Keratinocyte (primary cell): ENCODE results near the gene RHOXF1.

ENCODE experiments used
- EZH2 ChIP-seq: IDR thresholded peaks from one replicate; pipeline ENCODE4 v1.6.1; 2012; ENCODE audit warnings: inconsistent platforms, mild to moderate bottlenecking, low read length, moderate library complexity
- TF ChIP-seq, protein P1 (sequence below), 3 experiments: IDR thresholded peaks in 1 of 3; conservative IDR thresholded peaks in 1 of 3; optimal IDR thresholded peaks in 1 of 3; 2 replicates in 2 of 3; 3 replicates in 1 of 3; pipeline versions ENCODE3 to v1.5.1; 2011; ENCODE audit warnings: low read length in 3 of 3, mild to moderate bottlenecking in 3 of 3, moderate library complexity in 2 of 3, control low read depth in 1 of 3, inconsistent platforms in 1 of 3; ENCODE audit not compliant: insufficient read depth in 2 of 3; ENCODE audit errors: extremely low read depth in 1 of 3

- TF ChIP-seq, protein P1, sequence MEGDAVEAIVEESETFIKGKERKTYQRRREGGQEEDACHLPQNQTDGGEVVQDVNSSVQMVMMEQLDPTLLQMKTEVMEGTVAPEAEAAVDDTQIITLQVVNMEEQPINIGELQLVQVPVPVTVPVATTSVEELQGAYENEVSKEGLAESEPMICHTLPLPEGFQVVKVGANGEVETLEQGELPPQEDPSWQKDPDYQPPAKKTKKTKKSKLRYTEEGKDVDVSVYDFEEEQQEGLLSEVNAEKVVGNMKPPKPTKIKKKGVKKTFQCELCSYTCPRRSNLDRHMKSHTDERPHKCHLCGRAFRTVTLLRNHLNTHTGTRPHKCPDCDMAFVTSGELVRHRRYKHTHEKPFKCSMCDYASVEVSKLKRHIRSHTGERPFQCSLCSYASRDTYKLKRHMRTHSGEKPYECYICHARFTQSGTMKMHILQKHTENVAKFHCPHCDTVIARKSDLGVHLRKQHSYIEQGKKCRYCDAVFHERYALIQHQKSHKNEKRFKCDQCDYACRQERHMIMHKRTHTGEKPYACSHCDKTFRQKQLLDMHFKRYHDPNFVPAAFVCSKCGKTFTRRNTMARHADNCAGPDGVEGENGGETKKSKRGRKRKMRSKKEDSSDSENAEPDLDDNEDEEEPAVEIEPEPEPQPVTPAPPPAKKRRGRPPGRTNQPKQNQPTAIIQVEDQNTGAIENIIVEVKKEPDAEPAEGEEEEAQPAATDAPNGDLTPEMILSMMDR (optimal IDR thresholded peaks at IDR 0.05 in 1 of 3, IDR thresholded peaks at IDR 0.05 in 1 of 3, conservative IDR thresholded peaks at IDR 0.05 in 1 of 3; ENCODE audit: extremely low read depth in 1 of 3, insufficient read depth in 2 of 3, low read length in 3 of 3), result no peak
- TF ChIP-seq EZH2, result no peak
These were observed 9.7 kb upstream of the RHOXF1 start for GRCh38 chrX:120125444-120125843.
